ENCODE measurements around the gene ILDR1. TPM values are rescaled to one million over a fixed set of nuclear protein-coding genes. Genes with fewer than 3 reads are reported as not detected.

ILDR1 gene
- total and polyA plus RNA-seq, 2 donors (not counting 3 experiments of a cell fraction or from before 2014, with no cell fraction given): not detected

DNA sequence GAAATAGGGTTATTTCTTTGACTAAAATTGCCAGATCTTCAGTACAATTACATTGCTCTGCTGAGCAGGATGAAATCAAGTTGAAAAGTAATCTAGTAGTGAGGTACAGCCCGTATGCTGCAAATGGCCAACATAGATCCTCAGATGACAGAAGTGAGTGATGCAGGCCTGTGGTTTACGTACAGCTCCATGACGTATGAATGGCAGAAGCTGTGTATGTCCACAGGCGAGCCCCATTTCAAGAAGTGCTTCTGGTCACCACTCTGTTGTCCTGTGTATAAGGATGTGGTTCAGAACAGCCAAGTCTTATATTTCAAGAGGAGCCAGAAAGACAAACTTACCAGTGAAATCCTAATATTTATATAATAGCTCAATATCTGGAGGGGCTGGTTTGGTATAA, 42.3 kb upstream of the ILDR1 start:
- H4K20me1 ChIP-seq (replicated peaks; ENCODE audit: control insufficient read depth, extremely low read depth, insufficient read depth, low read length): no peaks in the 10 kb centered on the region
- DNase-seq (ENCODE audit: low read depth, low spot score) (no peak), FAIRE-seq (no peak)
- intact Hi-C loops (cut with micrococcal nuclease) (no loop called here), dilution Hi-C loops (cut with MboI; ENCODE audit: extremely low pct_ligation_motif_present, low sequenced_read_pairs) (no loop called here)
- H3K9ac ChIP-seq (replicated peaks; ENCODE audit: extremely low read depth, insufficient read depth, low read length): no peak overlapping the region
- H2AFZ ChIP-seq (ENCODE audit: low read depth, low read length): no peak overlapping the region
- TF ChIP-seq CTCF (IDR thresholded peaks at IDR 0.05; ENCODE audit: extremely low read depth in 1 of 2, insufficient read depth in 1 of 2, low read depth in 1 of 2, low read length in 2 of 2): no peak
- no peak for TF ChIP-seq FOS (IDR thresholded peaks at IDR 0.05; ENCODE audit: borderline replicate concordance, insufficient read depth, low read length)
- TF ChIP-seq POLR2AphosphoS5 (IDR thresholded peaks at IDR 0.05; ENCODE audit: insufficient read depth, low read depth, low read length): no peak
- no peak for TF ChIP-seq GATA2 (IDR thresholded peaks at IDR 0.05; ENCODE audit: insufficient read depth, insufficient read length, low read depth, low read length)
- TF ChIP-seq, protein P1, sequence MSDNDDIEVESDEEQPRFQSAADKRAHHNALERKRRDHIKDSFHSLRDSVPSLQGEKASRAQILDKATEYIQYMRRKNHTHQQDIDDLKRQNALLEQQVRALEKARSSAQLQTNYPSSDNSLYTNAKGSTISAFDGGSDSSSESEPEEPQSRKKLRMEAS (IDR thresholded peaks at IDR 0.05; ENCODE audit: insufficient read depth, insufficient read length): no peak
- TF ChIP-seq POLR2A (IDR thresholded peaks at IDR 0.05; ENCODE audit: low read depth, low read length): no peak
- no peak for TF ChIP-seq JUN (IDR thresholded peaks at IDR 0.05; ENCODE audit: borderline replicate concordance, insufficient read depth, insufficient read length, low read depth)
- no peak for TF ChIP-seq MYC (IDR thresholded peaks at IDR 0.05; ENCODE audit: low read depth, low read length)
- TF ChIP-seq EZH2 (IDR thresholded peaks at IDR 0.05; ENCODE audit: borderline replicate concordance, low read depth, low read length, severe bottlenecking): no peak
- H3K79me2 ChIP-seq (ENCODE audit: control insufficient read depth, insufficient read depth, low read length): no peaks in the 10 kb centered on the region
- H3K4me3 ChIP-seq (replicated peaks in 1 of 3; ENCODE audit: insufficient read depth in 1 of 3, low read depth in 1 of 3, low read length in 3 of 3): no peak overlapping the region
- H3K4me2 ChIP-seq (ENCODE audit: insufficient read depth, low read length): no peak overlapping the region
- H3K4me1 ChIP-seq (ENCODE audit: control insufficient read depth, extremely low read depth, insufficient read depth, low read length): no peaks in the 10 kb centered on the region
- no peaks in the 10 kb centered on the region for H3K36me3 ChIP-seq (ENCODE audit: control insufficient read depth in 2 of 2, extremely low read depth in 1 of 2, insufficient read depth in 2 of 2, low read length in 2 of 2)
- H3K9me1 ChIP-seq (replicated peaks; ENCODE audit: control insufficient read depth, extremely low read depth, insufficient read depth, low read length): no peaks in the 10 kb centered on the region
- no peaks in the 10 kb centered on the region for H3K27me3 ChIP-seq (ENCODE audit: control insufficient read depth in 2 of 2, insufficient read depth in 2 of 2, low read length in 2 of 2)
- ChIA-PET POLR2A (no interaction called here), CTCF (interaction anchor here (1.1 kb wide), 1 partner anchor 88 kb away, joined by 3 read pairs; no protein-coding TSS in a partner anchor)
- BruUV-seq (replicated peaks): no TSS peak
- no peaks in the 10 kb centered on the region for H3K9me3 ChIP-seq (replicated peaks; ENCODE audit: control insufficient read depth, insufficient read depth, low read length)
- H3K27ac ChIP-seq (ENCODE audit: insufficient read depth, low read depth, low read length): no peak overlapping the region
